NCI-H1930 (cell line): ENCODE results near the gene PLSCR2.
"Not testable (repeated sequence)": the region's sequence is repeated elsewhere in the genome, so short reads cannot be mapped to it uniquely, and the experiment has no call there.

Source experiments
- DNase-seq, 2 experiments: peaks; one replicate each; lab custom pipeline; 2025; lab: John Stamatoyannopoulos, UW

Gene PLSCR2

GRCh38 chr3:146485297-146485696 is 15.9 kb upstream of the PLSCR2 start:
- no peak for DNase-seq

DNA sequence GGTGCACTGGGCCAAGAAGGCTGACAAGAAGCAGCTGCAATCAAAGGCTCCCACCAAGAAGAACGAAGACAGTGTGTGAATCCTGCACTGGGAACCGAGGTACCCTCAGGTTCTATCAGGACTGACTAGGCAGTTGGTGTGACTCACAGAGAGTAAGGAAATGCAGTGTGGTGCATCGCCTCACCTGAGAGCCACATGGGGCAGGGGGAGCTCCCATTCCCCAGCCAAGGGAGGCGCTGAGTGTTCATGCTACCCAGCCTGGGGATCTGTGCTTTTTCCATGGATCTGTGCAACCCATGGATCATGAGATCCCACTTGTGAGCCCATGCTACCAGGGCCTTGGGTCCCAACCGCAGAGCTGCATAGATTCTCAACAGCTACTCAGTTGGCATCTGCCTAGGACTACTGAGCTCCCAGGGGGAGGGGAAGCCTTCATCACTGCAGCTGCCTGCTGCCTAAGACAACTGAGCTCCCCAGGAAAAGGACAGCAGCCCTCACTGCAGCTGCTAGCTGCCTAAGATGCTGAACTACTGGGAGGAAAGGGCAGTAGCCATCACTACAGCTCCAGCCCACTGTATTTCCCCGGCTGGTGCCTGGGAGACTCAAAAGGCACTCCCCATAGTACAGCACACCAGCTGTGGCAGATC is 6.9 kb upstream of the PLSCR2 start:
- DNase-seq, result no peak

GRCh38 chr3:146474976-146475375 is 5.6 kb upstream of the PLSCR2 start:
- DNase-seq, result not testable (repeated sequence)

DNA sequence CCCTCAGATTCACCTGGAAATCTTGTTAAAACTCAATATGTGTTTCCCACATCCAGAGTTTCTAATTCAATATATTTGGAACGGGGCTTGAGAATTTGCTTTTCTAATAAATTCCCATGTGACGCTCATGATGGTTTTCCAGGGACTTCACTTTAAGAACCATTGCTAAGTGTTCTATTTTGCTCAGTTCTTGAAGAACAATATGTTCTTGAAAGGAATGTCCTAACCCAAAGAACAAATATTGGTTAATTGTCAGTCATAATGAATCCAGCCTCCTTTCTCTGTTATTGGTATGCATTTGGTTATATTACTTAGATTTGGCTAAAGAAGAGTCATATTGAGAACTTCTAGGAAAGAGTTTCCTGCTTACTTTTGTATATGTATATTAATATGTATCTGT is 4.4 kb upstream of the PLSCR2 start:
- DNase-seq, result no peak

GRCh38 chr3:146472611-146473010 is 3.2 kb upstream of the PLSCR2 start:
- no peak for DNase-seq

GRCh38 chr3:146471012-146471411 is 1.7 kb upstream of the PLSCR2 start:
- DNase-seq, result no peak

GRCh38 chr3:146470425-146470990 is 1.1 kb upstream of the PLSCR2 start:
- no peak for DNase-seq

GRCh38 chr3:146468671-146469149 is 651 bp downstream of the PLSCR2 start:
- DNase-seq, result no peak

- DNase-seq, result no peak
Observed at GRCh38 chr3:146468234-146468633, 1.1 kb downstream of the PLSCR2 start.

DNA sequence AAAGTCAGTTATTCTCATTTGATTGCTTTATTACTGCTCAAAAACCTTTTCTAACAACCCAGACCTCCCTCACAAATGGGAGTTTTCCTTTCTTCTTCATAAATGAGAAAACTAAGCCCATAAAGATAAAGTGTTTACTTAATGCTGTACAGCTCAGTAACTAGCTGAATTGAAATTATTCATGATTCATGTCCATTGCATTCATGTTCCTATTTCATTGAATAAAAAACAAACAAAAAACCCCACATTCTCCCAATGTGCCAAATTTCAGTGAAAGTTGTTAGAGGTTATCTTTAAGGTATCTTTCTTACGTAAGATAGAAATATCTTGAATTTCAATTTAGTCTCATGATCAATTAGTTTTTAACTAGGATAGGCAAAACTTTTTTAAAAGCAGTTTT is 2.8 kb downstream of the PLSCR2 start:
- no peak for DNase-seq

DNA sequence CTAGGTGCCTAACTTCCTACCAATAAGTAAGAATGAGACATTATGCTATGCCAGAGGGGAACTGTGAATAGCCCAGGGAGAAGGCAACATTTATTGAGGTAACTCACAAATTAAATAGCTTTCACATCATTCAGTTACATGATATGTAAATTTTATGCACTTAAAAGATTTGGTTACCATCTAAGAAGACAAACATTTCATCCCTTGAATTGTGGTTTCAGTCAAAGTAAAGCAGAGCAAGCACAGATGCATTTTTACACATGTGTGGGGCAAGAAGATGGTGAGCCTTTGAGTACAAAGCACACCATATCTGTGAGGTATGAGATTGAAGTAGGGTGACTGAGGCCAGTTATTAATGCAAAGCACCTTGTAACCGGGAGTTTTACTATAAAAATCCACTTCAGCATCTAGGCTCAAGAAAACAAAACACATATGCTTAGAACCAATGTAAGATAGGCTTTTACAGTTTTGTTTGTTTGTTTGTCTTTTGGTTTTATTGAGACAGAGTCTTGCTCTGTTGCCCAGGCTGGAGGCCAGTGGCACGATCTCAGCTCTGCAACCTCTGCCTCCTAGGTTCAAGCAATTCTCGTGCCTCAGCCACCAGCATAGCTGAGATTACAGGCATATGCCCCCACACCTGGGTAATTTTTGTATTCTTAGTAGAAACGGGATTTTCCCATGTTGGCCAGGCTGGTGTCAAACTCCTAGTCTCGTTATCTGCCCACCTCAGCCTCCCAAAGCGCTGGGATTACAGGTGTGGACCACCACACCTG is 3.5 kb downstream of the PLSCR2 start:
- no peak for DNase-seq

GRCh38 chr3:146464783-146465182 is 4.6 kb downstream of the PLSCR2 start:
- DNase-seq, result no peak

DNA sequence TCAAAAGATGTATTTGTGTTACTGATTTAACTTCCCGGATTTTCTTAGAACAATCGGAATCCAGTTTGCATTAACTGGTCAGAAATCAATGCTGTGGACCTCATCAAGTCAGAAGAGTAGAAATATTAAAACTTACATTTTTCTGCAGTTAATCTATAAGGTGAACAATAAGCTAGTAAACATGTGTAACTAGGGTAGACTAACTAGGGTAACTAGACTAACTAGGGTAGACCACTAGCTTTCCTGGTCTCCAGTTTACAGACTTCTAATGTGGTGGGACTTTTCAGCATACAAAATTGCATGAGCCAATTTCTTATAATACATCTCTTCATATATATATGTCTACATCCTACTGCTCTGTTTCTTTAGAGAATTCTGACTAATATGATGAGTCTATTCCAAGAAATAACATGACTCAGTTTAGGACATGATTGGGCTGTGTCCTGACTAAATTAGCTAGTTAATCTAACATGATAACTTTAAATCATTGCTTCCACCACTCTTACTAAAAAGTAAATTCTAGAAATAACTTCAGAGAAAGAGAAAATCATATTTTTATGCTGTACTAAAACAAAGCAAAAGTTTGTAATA is 5.3 kb downstream of the PLSCR2 start:
- DNase-seq, result no peak

GRCh38 chr3:146454796-146455195 is 14.6 kb downstream of the PLSCR2 start:
- DNase-seq, result no peak

DNA sequence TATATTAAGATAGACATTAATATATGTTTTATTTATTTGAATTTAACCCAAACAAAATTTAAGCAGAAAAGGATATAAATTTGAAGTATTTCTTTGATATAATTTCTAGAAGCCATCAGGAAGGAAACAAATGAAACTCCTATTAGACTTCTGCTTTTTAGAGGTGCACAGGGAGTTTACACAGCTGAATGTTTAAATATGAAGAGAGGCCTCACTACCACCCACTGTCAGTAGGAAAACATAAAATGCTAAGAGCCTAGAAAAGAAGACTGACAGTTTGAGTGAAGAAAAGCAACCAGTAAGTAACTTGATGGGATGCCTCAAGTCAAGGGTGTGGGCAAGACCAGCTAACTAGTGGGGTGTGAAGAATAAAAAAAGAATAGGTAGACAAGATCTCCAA is 19.7 kb downstream of the PLSCR2 start:
- no peak for DNase-seq

DNA sequence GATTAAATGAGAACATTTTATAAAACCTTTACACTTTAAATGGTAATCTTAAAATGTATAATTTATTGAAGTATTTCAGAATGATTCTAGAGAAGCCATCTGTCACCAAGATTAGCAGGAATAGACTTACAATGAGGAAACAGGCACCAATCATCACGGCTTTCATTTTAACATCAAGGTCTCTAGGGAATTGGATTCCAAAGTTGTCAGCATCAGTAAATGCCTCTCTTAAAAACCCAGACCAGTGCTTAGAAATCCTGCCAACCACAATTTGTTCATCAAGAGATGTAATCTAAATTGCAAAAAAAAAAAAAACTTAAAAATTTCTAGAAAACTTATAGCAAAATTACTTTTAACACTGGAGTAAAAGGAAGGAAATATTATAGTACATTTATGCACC is 20.3 kb downstream of the PLSCR2 start:
- DNase-seq, result no peak

DNA sequence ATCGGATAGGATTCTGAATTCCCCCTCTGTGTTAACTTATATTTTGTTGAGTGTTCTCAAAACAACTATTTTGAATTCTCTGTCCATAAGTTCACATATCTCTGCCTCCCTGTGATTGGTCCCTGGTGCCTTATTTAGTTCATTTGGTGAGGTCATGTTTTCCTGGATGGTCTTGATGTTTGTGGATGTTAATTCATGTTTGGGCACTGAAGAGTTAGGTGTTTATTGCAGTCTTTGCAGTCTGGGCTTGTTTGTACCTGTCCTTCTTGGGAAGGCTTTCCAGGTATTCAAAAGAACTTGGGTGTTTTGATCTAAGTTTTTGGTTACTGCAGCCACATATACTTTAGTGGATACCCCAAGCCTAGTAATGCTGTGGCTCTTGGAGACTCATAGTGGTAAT is 23.3 kb downstream of the PLSCR2 start:
- no peak for DNase-seq

GRCh38 chr3:146440310-146440709 is 29.1 kb downstream of the PLSCR2 start:
- DNase-seq, result not testable (repeated sequence)

DNA sequence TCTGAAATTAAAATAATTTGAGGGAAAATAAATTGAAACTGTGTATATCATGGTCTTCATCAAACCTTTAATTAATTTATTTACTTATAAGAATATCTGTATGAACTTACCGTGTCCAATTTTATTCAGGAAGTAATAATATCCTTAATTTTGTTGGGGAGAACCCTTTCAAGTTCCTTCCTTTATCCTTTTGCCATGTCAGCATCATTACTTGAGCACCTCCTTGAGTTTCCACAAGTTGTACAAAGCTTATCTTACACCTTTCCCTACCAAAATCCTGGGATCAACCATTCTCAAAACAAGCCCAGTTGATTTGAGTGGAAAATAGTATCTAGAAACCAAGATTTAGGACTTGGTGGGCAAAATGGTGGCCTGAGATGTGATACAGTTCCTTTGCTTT is 37.3 kb downstream of the PLSCR2 start:
- DNase-seq, result no peak

DNA sequence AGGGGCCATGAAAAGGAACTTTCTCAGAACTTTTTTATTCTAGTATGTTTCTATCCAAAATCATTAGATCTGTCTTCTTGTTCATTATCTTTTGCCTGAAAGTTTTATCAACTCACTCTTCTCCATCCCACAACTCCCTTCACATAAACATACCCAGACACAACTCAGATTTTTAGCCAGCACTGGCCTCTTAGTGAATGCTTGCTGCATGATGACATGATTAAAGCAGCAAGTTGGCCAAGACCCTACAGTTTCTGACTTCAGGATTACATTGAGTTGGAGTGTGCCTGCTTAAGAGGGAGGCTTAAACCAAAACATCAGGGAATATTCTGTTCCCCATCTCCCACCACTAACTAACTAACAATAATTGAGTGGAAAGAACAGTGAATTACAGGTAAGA is 38.1 kb downstream of the PLSCR2 start:
- no peak for DNase-seq

DNA sequence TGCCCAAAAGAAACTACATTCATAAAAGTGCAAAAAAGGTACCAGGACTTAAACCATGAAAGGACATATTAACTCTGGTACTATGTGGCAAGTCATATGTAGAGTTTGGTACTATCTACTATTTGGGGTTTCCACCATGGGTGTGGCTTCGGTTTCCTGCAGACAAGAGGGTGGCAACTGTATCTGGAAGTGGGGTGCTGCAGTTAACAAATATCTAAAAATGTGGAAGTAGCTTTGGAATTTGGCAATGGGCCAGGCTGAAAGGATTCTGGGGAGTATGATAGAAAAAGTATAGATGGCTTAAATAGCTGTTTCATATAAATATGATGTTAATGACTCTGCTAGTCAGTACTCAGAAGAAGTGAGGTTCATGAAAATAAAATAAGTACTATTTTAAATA is 44.0 kb downstream of the PLSCR2 start:
- no peak for DNase-seq

DNA sequence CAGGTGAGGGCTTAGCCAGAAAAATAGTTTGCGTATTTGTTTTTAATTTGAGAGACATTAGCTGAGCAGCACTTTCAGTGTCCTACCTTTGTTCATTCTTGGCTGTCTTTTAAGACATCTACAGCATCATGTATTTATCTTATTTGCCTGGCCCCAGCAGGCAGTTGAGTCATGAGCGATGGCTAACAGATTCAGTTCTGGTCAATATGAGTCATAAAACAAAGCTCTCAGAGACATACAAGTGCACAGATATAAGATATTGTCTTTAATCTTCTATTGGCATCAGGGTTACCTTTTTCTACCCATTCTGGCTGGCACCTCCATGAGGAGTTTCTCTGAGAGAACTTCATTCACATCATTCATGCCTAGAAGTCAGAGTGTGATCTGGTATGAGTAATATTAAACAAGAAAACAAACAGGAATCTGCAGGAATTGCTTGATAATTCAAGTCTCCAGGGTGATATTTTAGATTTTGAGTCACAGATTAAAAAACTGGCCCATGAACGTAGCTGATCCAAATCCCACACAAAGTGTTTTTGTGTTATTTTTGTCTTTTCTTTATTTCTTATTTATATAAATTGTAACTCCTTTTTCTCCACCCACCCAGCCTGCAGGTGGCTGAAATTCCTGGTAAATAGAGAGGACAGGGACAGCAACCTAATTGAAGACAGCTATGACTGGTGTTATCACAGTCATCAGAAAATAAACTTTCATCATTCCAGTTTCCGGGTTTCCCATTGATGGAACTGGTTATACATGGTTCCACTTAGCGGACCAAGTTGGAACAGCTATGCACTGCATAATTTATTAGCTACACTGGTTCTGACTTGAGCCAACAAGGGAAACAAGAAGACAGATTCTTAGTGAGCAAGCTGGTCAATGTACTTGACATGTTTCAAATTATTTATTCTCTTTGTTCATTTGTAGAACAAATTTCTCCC is 47.3 kb downstream of the PLSCR2 start:
- no peak for DNase-seq
